HG03571 (cell line): ENCODE results near the gene KCNMA1.
"Not testable (repeated sequence)": the region's sequence is repeated elsewhere in the genome, so short reads cannot be mapped to it uniquely, and the experiment has no call there.

Experiments
- ATAC-seq: cut with Tn5 transposase; IDR thresholded peaks from one replicate; pipeline ENCODE4 v1.9.1; 2021; ENCODE audit not compliant: unreplicated experiment

KCNMA1 gene

GRCh38 chr10:77587416-77587790 is 50.2 kb downstream of the KCNMA1 start:
- no peak for ATAC-seq

- no peak for ATAC-seq
These were observed 50.7 kb downstream of the KCNMA1 start for GRCh38 chr10:77586719-77587415.

- no peak for ATAC-seq
These were observed 52.7 kb downstream of the KCNMA1 start for GRCh38 chr10:77584938-77585337.

GRCh38 chr10:77583527-77583926 is 54.1 kb downstream of the KCNMA1 start:
- no peak for ATAC-seq

- ATAC-seq = no peak
These were observed 54.9 kb downstream of the KCNMA1 start for GRCh38 chr10:77582710-77583115.

- no peak for ATAC-seq
These were observed 55.9 kb downstream of the KCNMA1 start for GRCh38 chr10:77581738-77582137.

- ATAC-seq = no peak
These were observed 57.1 kb downstream of the KCNMA1 start for GRCh38 chr10:77580482-77580881.

- no peak for ATAC-seq
These were observed 58.9 kb downstream of the KCNMA1 start for GRCh38 chr10:77578583-77579227.

- no peak for ATAC-seq
These were observed 59.9 kb downstream of the KCNMA1 start for GRCh38 chr10:77577666-77578229.

GRCh38 chr10:77576444-77577032 is 61.1 kb downstream of the KCNMA1 start:
- no peak for ATAC-seq

- no peak for ATAC-seq
These were observed 61.6 kb downstream of the KCNMA1 start for GRCh38 chr10:77576007-77576367.

- ATAC-seq = no peak
These were observed 62.2 kb downstream of the KCNMA1 start for GRCh38 chr10:77575271-77576006.

GRCh38 chr10:77574438-77574837 is 63.2 kb downstream of the KCNMA1 start:
- no peak for ATAC-seq

GRCh38 chr10:77572520-77572919 is 65.1 kb downstream of the KCNMA1 start:
- ATAC-seq = not testable (repeated sequence)

- ATAC-seq = no peak
These were observed 66.1 kb downstream of the KCNMA1 start for GRCh38 chr10:77571490-77571889.

GRCh38 chr10:77566914-77567566 is 70.6 kb downstream of the KCNMA1 start:
- ATAC-seq = no peak

- no peak for ATAC-seq
These were observed 71.4 kb downstream of the KCNMA1 start for GRCh38 chr10:77566236-77566635.

GRCh38 chr10:77565590-77566023 is 72.0 kb downstream of the KCNMA1 start:
- no peak for ATAC-seq

GRCh38 chr10:77564731-77565589 is 72.6 kb downstream of the KCNMA1 start:
- ATAC-seq = no peak
